ENCODE data around the gene PCCA.

PCCA gene

GRCh38 chr13:100465558-100465957 is 376.7 kb downstream of the PCCA start:
- DNase-seq (ENCODE audit: extremely low read depth, low read depth), result no peak
- no peak for TF ChIP-seq CTCF (IDR thresholded peaks at IDR 0.05; ENCODE audit: low read depth, low read length, missing control alignments)

DNA sequence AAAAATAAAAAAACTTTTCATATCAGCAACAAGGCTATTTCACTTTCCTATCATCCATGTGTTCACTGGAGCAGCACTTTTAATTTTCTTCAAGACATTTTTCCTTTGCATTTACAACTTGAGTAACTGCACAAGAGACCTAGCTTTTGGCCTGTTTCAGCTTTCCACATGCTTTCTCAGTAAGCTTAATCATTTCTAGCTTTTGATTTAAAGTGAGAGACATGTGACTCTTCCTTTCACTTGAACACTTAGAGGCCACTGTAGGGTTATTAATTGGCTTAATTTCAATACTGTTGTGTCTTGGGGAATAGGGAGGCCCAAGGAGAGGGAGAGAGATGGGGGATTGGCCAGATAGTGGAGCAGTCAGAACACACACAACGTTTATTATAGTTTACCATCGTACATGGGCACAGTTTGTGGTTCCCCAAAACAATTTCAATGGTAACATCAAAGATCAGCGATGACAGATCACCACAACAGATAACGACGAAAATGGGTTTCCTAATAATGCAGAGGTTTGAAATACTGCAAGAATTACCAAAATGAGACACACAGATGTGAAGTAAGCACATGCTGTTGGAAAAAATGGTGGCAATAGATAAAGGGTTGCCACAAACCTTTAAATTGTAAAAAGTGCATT is 382.1 kb downstream of the PCCA start:
- DNase-seq (ENCODE audit: extremely low read depth, low read depth), result no peak
- no peak overlapping the region for H3K4me3 ChIP-seq (replicated peaks; ENCODE audit: low read depth, low read length)
- no peak for TF ChIP-seq CTCF (IDR thresholded peaks at IDR 0.05; ENCODE audit: low read depth, low read length, missing control alignments)

More at GRCh38 chr13:100465558-100465957, 376.7 kb downstream of the PCCA start:
- no peak overlapping the region for H3K4me3 ChIP-seq (replicated peaks; ENCODE audit: low read depth, low read length)

GRCh38 chr13:100473087-100473486 is 384.2 kb downstream of the PCCA start:
- no peak overlapping the region for H3K4me3 ChIP-seq (replicated peaks; ENCODE audit: low read depth, low read length)
- TF ChIP-seq CTCF (IDR thresholded peaks at IDR 0.05; ENCODE audit: low read depth, low read length, missing control alignments), result no peak
- DNase-seq (ENCODE audit: extremely low read depth, low read depth), result no peak

- DNase-seq (ENCODE audit: extremely low read depth, low read depth), result no peak
- TF ChIP-seq CTCF (IDR thresholded peaks at IDR 0.05; ENCODE audit: low read depth, low read length, missing control alignments), result no peak
Measured at GRCh38 chr13:100473501-100474044, 384.7 kb downstream of the PCCA start.

GRCh38 chr13:100476963-100477362 is 388.1 kb downstream of the PCCA start:
- no peak for TF ChIP-seq CTCF (IDR thresholded peaks at IDR 0.05; ENCODE audit: low read depth, low read length, missing control alignments)
- no peak overlapping the region for H3K4me3 ChIP-seq (replicated peaks; ENCODE audit: low read depth, low read length)
- DNase-seq (ENCODE audit: extremely low read depth, low read depth), result no peak

More at GRCh38 chr13:100473501-100474044, 384.7 kb downstream of the PCCA start:
- H3K4me3 ChIP-seq (replicated peaks; ENCODE audit: low read depth, low read length), result no peak overlapping the region

DNA sequence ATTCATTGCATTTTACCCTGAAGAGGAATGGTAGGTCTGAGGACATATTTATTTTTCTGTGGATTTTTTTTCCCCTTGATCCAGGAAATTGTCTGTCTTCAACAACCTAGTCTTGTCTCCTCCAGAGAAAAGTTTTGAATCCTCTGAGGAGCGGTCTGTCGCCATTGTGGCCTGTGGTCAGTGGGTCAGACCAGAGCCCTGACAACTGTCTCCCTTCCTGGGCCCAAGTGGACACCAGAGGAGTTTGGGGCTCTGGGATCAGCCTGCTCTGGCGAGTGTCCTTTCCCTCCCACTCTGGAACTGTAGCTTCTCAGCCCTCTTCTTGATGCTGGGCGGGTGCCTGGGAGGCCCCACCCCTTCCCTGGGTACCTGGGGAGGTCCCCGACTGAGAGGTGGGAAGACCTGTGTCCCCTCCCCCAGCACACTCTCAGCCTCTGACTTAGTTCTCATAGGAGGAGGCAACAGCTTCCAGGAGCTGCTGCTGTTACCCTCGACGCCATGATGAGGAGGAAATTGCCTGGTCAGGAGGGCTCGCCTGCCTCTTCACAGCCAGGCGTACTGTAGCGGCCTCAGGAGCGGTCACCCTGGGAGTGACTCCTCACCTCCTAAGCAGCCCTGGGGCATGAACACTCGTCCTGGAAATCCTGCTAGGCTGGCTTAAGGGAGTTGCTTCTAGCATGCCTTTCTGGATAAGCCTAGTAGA is 389.4 kb downstream of the PCCA start:
- no peak for DNase-seq (ENCODE audit: extremely low read depth, low read depth)
- no peak for TF ChIP-seq CTCF (IDR thresholded peaks at IDR 0.05; ENCODE audit: low read depth, low read length, missing control alignments)
- no peak overlapping the region for H3K4me3 ChIP-seq (replicated peaks; ENCODE audit: low read depth, low read length)
